H1 (cell line): ENCODE data around the gene USHBP1. TPM values are rescaled to one million over a fixed set of nuclear protein-coding genes. Genes with fewer than 3 reads are reported as not detected.
A peak's percentile ranks its signal among the peaks of the same experiment; 100 is the strongest.

Source experiments
- ATF2 ChIP-seq: IDR thresholded peaks from 2 replicates; pipeline ENCODE4 v1.6.1; 2012; ENCODE audit warnings: low read length, inconsistent platforms
- BCL11A ChIP-seq, 2 experiments: IDR thresholded peaks; one replicate each; pipeline ENCODE4 v1.6.1; 2011; ENCODE audit warnings: low read depth in 2 of 2, low read length in 2 of 2, mild to moderate bottlenecking in 2 of 2
- CEBPB ChIP-seq: IDR thresholded peaks from 2 replicates; pipeline ENCODE4 v1.6.1; 2012; ENCODE audit warnings: low read depth, low read length
- GABPA ChIP-seq: IDR thresholded peaks from 2 replicates; pipeline ENCODE4 v1.6.1; 2011; ENCODE audit warnings: mild to moderate bottlenecking, low read length, moderate library complexity, borderline replicate concordance; ENCODE audit not compliant: insufficient read depth
- HDAC2 ChIP-seq, 2 experiments: fragments of 300-600 bp in 1 of 2; sonication (generic) in 1 of 2; IDR thresholded peaks; 2 replicates each; pipeline ENCODE4 v1.6.1; 2011 to 2012; ENCODE audit warnings: low read depth in 2 of 2, low read length in 2 of 2, mild to moderate bottlenecking in 2 of 2, moderate library complexity in 2 of 2, borderline replicate concordance in 1 of 2, inconsistent platforms in 1 of 2
- KDM4A ChIP-seq: IDR thresholded peaks from one replicate; pipeline ENCODE4 v1.7.1; 2012; ENCODE audit warnings: low read depth, mild to moderate bottlenecking, moderate library complexity, low read length, inconsistent platforms; ENCODE audit not compliant: severe bottlenecking
- MAX ChIP-seq: IDR thresholded peaks from 2 replicates; pipeline ENCODE4 v1.6.1; 2012; ENCODE audit warnings: inconsistent platforms
- RAD21 ChIP-seq, 2 experiments: IDR thresholded peaks in 1 of 2; conservative IDR thresholded peaks in 1 of 2; 2 replicates each; pipeline ENCODE4 v1.6.1; 2011; ENCODE audit warnings: low read depth in 2 of 2, low read length in 2 of 2, improper control_type of control experiment in 1 of 2, inconsistent platforms in 1 of 2, mild to moderate bottlenecking in 1 of 2, moderate library complexity in 1 of 2
- RFX5 ChIP-seq: IDR thresholded peaks from 2 replicates; pipeline ENCODE4 v1.6.1; 2011; ENCODE audit warnings: low read depth, low read length, improper control_type of control experiment, borderline replicate concordance
- RXRA ChIP-seq: IDR thresholded peaks from 2 replicates; pipeline ENCODE4 v1.6.1; 2011; ENCODE audit warnings: low read depth, mild to moderate bottlenecking, low read length, moderate library complexity; ENCODE audit not compliant: insufficient read depth
- SIN3A ChIP-seq, 2 experiments: IDR thresholded peaks in 1 of 2; conservative IDR thresholded peaks in 1 of 2; 2 replicates each; pipeline ENCODE4 v1.6.1; 2011 to 2012; ENCODE audit warnings: low read length in 2 of 2, improper control_type of control experiment in 1 of 2, low read depth in 1 of 2, mild to moderate bottlenecking in 1 of 2
- YY1 ChIP-seq: IDR thresholded peaks from 2 replicates; pipeline ENCODE4 v1.6.1; 2011; ENCODE audit warnings: low read depth, mild to moderate bottlenecking, low read length
- polyA plus RNA-seq, 7 experiments: library from polyadenylated mRNA; depleted of rRNA in 3 of 7; stranded (reverse) in 5 of 7; unstranded in 2 of 7; fragments of >200 nt in 5 of 7; fragments of 200-250 nt in 2 of 7; gene quantifications; 1 replicate in 5 of 7; 2 replicates in 1 of 7; 4 replicates in 1 of 7; pipeline versions ENCODE4 v1.2.1 to v1.2.3, GENCODE V29; 2011 to 2013; ENCODE audit warnings: missing spikeins in 2 of 7, mixed read lengths in 2 of 7
- total RNA-seq: library from RNA; stranded (reverse); fragmentation: NEBNext Ultra II Directional; extraction: Animal tissue kit (Norgen Biotek cat#: 25700); gene quantifications from 2 replicates; pipeline ENCODE4 v1.2.1, GENCODE V29; 2021

The USHBP1 gene
- total and polyA plus RNA-seq, 2 of the 8 experiments (the other 6 are each of a cell fraction or from before 2014, with no cell fraction given), result 5.0 to 7.5 TPM

GRCh38 chr19:17282488-17283125, 18.1 kb upstream of the USHBP1 start (continued):
- no peak for TF ChIP-seq RFX5
- peak in 1 of 2 experiments; percentile 50; a peak in 1 of 4 replicates for TF ChIP-seq SIN3A (conservative IDR thresholded peaks at IDR 0.05 in 1 of 2, IDR thresholded peaks at IDR 0.05 in 1 of 2; ENCODE audit: low read depth in 1 of 2, low read length in 2 of 2)
- no peak for TF ChIP-seq RXRA
- TF ChIP-seq KDM4A, result peak; percentile 22
- peak; percentile 69; the same call in 1 of the 2 replicates for TF ChIP-seq GABPA
- peak; percentile 25; the same call in 1 of the 2 replicates for TF ChIP-seq ATF2
- TF ChIP-seq RAD21 (IDR thresholded peaks at IDR 0.05 in 1 of 2, conservative IDR thresholded peaks at IDR 0.05 in 1 of 2; ENCODE audit: low read depth in 2 of 2, low read length in 2 of 2), result peak; percentile 87 to 88
- no peak for TF ChIP-seq CEBPB
- TF ChIP-seq HDAC2 (IDR thresholded peaks at IDR 0.05; ENCODE audit: borderline replicate concordance in 1 of 2, low read depth in 2 of 2, low read length in 2 of 2), result peak in 1 of 2 experiments; percentile 54; a peak in 1 of 4 replicates
- TF ChIP-seq YY1, result peak; percentile 37; the same call in 1 of the 2 replicates
- TF ChIP-seq BCL11A (IDR thresholded peaks at IDR 0.05; ENCODE audit: low read depth in 2 of 2, low read length in 2 of 2), result no peak
- TF ChIP-seq MAX, result peak; percentile 97
